ENCODE results near the gene SFXN3. TPM values are rescaled to one million over a fixed set of nuclear protein-coding genes. Genes with fewer than 3 reads are reported as not detected.

Gene SFXN3
- total RNA-seq, 2 experiments from 2014 or later = 12.6 to 13.9 TPM

GRCh38 chr10:101035916-101036702 is 5.1 kb downstream of the SFXN3 start:
- no peak for DNase-seq
- Mint-ChIP-seq H3K27ac (no peak overlapping the region), H3K9me3 (no peaks in the 10 kb centered on the region), H3K4me3 (no peak overlapping the region), H3K36me3 (peaks cover 4% of the 10 kb centered on the region), H3K4me1 (peaks cover 23% of the 10 kb centered on the region), H3K27me3 (no peaks in the 10 kb centered on the region)

GRCh38 chr10:101036726-101037125 is 5.7 kb downstream of the SFXN3 start:
- Mint-ChIP-seq H3K36me3 (peaks cover 4% of the 10 kb centered on the region), H3K27me3 (no peaks in the 10 kb centered on the region), H3K4me1 (peaks cover 22% of the 10 kb centered on the region), H3K27ac (no peak overlapping the region), H3K9me3 (no peaks in the 10 kb centered on the region), H3K4me3 (no peak overlapping the region)
- DNase-seq = no peak

- no peak overlapping the region for H3K27ac Mint-ChIP-seq
- H3K4me1 Mint-ChIP-seq = peaks cover 23% of the 10 kb centered on the region
- H3K4me3 Mint-ChIP-seq = no peak overlapping the region
- H3K9me3 Mint-ChIP-seq = no peaks in the 10 kb centered on the region
- DNase-seq = no peak
- H3K27me3 Mint-ChIP-seq = no peaks in the 10 kb centered on the region
- H3K36me3 Mint-ChIP-seq = peaks cover 4% of the 10 kb centered on the region
Observed at GRCh38 chr10:101038484-101038883, 7.5 kb downstream of the SFXN3 start.

- Mint-ChIP-seq H3K9me3 (no peaks in the 10 kb centered on the region), H3K27me3 (no peaks in the 10 kb centered on the region), H3K4me3 (no peak overlapping the region), H3K4me1 (peaks cover 20% of the 10 kb centered on the region), H3K27ac (no peak overlapping the region), H3K36me3 (peaks cover 4% of the 10 kb centered on the region)
- no peak for DNase-seq
Observed at GRCh38 chr10:101040061-101040460, 9.0 kb downstream of the SFXN3 start.

- peaks cover 4% of the 10 kb centered on the region for H3K36me3 Mint-ChIP-seq
- H3K4me1 Mint-ChIP-seq = peaks cover 20% of the 10 kb centered on the region
- H3K27me3 Mint-ChIP-seq = peaks cover 5% of the 10 kb centered on the region
- H3K4me3 Mint-ChIP-seq = no peak overlapping the region
- DNase-seq = no peak
- H3K9me3 Mint-ChIP-seq = no peaks in the 10 kb centered on the region
- H3K27ac Mint-ChIP-seq = no peak overlapping the region
Observed at GRCh38 chr10:101040851-101041250, 9.8 kb downstream of the SFXN3 start.

GRCh38 chr10:101041252-101041761 is 10.3 kb downstream of the SFXN3 start:
- H3K9me3 Mint-ChIP-seq = no peaks in the 10 kb centered on the region
- no peak overlapping the region for H3K27ac Mint-ChIP-seq
- peaks cover 4% of the 10 kb centered on the region for H3K36me3 Mint-ChIP-seq
- DNase-seq = peak; percentile 66
- H3K4me3 Mint-ChIP-seq = no peak overlapping the region
- peaks cover 20% of the 10 kb centered on the region for H3K4me1 Mint-ChIP-seq
- H3K27me3 Mint-ChIP-seq = peaks cover 10% of the 10 kb centered on the region

- Mint-ChIP-seq H3K4me3 (peak overlapping the region; percentile 84), H3K9me3 (no peaks in the 10 kb centered on the region), H3K4me1 (peaks cover 20% of the 10 kb centered on the region), H3K27me3 (peaks cover 18% of the 10 kb centered on the region), H3K36me3 (peaks cover 4% of the 10 kb centered on the region), H3K27ac (no peak overlapping the region)
- DNase-seq = no peak
Observed at GRCh38 chr10:101042118-101042517, 11.1 kb downstream of the SFXN3 start.

- peak overlapping the region; percentile 74 for H3K27ac Mint-ChIP-seq
- H3K4me1 Mint-ChIP-seq = peaks cover 20% of the 10 kb centered on the region
- no peaks in the 10 kb centered on the region for H3K9me3 Mint-ChIP-seq
- peak overlapping the region; percentile 84 for H3K4me3 Mint-ChIP-seq
- H3K27me3 Mint-ChIP-seq = peaks cover 25% of the 10 kb centered on the region
- peaks cover 4% of the 10 kb centered on the region for H3K36me3 Mint-ChIP-seq
- peak; percentile 89 for DNase-seq
Observed at GRCh38 chr10:101042667-101043362, 11.8 kb downstream of the SFXN3 start.

GRCh38 chr10:101043363-101043707 is 12.3 kb downstream of the SFXN3 start:
- H3K4me1 Mint-ChIP-seq = peaks cover 20% of the 10 kb centered on the region
- DNase-seq = no peak
- H3K9me3 Mint-ChIP-seq = no peaks in the 10 kb centered on the region
- H3K27ac Mint-ChIP-seq = no peak overlapping the region
- H3K27me3 Mint-ChIP-seq = peaks cover 30% of the 10 kb centered on the region
- H3K4me3 Mint-ChIP-seq = peak overlapping the region; percentile 84
- H3K36me3 Mint-ChIP-seq = no peaks in the 10 kb centered on the region

GRCh38 chr10:101044117-101044516 is 13.1 kb downstream of the SFXN3 start:
- no peak for DNase-seq
- H3K4me3 Mint-ChIP-seq = no peak overlapping the region
- peaks cover 38% of the 10 kb centered on the region for H3K27me3 Mint-ChIP-seq
- no peaks in the 10 kb centered on the region for H3K36me3 Mint-ChIP-seq
- no peaks in the 10 kb centered on the region for H3K9me3 Mint-ChIP-seq
- H3K27ac Mint-ChIP-seq = no peak overlapping the region
- peaks cover 20% of the 10 kb centered on the region for H3K4me1 Mint-ChIP-seq

- Mint-ChIP-seq H3K4me3 (no peak overlapping the region), H3K36me3 (no peaks in the 10 kb centered on the region), H3K9me3 (no peaks in the 10 kb centered on the region), H3K27ac (no peak overlapping the region), H3K27me3 (peaks cover 59% of the 10 kb centered on the region), H3K4me1 (peaks cover 19% of the 10 kb centered on the region)
- DNase-seq = no peak
Observed at GRCh38 chr10:101046332-101047238, 15.6 kb downstream of the SFXN3 start.

- peaks cover 16% of the 10 kb centered on the region for H3K4me1 Mint-ChIP-seq
- H3K9me3 Mint-ChIP-seq = no peaks in the 10 kb centered on the region
Observed at GRCh38 chr10:101047268-101047667, 16.2 kb downstream of the SFXN3 start.

GRCh38 chr10:101047961-101048892 is 17.2 kb downstream of the SFXN3 start:
- no peak for DNase-seq
- Mint-ChIP-seq H3K4me3 (no peak overlapping the region), H3K27me3 (peaks cover 59% of the 10 kb centered on the region), H3K4me1 (peaks cover 7% of the 10 kb centered on the region), H3K9me3 (no peaks in the 10 kb centered on the region), H3K27ac (no peak overlapping the region), H3K36me3 (no peaks in the 10 kb centered on the region)

More at GRCh38 chr10:101047268-101047667, 16.2 kb downstream of the SFXN3 start:
- DNase-seq = no peak
- no peak overlapping the region for H3K4me3 Mint-ChIP-seq
- no peak overlapping the region for H3K27ac Mint-ChIP-seq
- no peaks in the 10 kb centered on the region for H3K36me3 Mint-ChIP-seq
- peaks cover 59% of the 10 kb centered on the region for H3K27me3 Mint-ChIP-seq
